NCI-H2227 (cell line): ENCODE data around the gene CBR3.

Experiments used
- DNase-seq: peaks from one replicate; lab custom pipeline; 2025; ENCODE audit not compliant: unreplicated experiment; lab: John Stamatoyannopoulos, UW

CBR3 gene

DNA sequence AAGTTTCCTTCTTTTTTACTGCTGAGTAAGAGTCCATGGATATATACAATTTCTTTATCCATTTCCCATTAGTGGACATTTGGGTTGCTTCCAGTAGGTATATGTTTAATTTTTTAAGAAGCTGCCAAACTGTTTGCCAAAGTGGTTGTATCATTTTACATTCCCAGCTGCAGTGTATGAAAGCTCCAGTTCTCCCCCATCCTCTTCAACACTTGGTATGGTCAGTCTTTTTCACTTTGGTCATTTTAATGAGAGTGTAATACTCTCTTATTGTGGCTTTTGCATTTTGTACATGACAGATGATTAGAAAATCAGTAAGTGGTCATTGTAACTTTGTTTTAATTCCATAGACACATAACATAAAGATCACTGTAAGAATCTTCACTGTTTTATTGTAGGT lies 44.3 kb downstream of the CBR3 start:
- DNase-seq: no peak

GRCh38 chr21:36180963-36181362 lies 46.1 kb downstream of the CBR3 start:
- no peak for DNase-seq

- no peak for DNase-seq
Measured at GRCh38 chr21:36183144-36183795, 48.4 kb downstream of the CBR3 start.

DNA sequence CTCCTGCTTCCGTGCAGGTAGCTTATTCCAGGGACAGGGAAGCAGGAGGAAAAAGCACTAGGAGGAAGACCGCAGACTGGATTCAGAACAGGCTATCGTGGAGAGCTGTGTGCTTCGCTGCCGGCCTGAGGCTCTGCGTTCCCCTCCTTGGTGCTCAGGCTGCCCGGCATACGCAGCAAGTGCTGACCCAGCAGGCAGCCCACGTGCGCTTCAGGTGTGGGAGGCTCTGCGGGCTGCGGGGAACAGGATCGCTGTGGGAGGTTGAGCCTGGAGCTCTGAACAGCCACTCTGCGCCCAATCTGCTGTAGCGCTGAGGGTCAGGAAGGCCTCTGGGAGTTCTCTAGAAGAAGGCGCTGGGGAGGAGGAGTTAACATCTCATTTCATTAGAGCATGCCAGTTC lies 49.7 kb downstream of the CBR3 start:
- no peak for DNase-seq

DNA sequence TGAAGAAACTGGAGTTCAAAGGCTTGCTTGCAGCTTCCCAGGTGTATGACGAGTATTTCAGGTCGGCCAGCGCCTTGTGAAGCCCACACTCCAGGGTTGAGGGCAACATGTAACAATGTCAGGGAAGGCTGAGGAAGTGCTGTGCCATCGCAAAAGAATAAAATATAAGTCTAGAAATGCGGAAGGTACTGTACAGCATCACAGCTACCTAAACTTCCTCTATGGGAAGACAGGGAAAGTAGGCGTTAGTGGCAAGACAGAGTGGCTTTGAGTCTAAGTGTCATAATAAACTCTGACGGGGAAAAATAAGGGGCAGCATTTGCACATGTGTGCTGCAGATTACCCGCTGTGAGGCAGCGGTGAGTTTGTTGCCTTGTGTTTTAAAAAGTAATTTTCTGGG lies 50.6 kb downstream of the CBR3 start:
- no peak for DNase-seq

DNA sequence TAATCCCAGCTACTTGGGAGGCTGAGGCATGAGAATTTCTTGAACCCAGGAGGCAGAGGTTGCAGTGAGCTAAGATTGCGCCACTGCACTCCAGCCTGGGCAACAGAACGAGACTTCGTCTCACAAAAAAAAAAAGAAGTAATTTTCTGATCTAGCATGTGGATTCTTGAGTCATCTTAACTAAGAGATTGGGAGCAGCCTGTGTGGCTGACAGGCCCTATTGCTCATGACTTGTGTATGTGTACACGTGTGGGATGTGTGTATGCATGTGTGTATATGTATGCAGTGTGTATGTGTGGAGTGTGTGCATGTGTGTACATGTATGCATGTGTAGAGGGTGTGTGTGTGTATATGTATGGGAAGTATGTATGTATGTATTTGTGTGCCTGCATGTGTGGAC lies 51.2 kb downstream of the CBR3 start:
- DNase-seq: no peak

DNA sequence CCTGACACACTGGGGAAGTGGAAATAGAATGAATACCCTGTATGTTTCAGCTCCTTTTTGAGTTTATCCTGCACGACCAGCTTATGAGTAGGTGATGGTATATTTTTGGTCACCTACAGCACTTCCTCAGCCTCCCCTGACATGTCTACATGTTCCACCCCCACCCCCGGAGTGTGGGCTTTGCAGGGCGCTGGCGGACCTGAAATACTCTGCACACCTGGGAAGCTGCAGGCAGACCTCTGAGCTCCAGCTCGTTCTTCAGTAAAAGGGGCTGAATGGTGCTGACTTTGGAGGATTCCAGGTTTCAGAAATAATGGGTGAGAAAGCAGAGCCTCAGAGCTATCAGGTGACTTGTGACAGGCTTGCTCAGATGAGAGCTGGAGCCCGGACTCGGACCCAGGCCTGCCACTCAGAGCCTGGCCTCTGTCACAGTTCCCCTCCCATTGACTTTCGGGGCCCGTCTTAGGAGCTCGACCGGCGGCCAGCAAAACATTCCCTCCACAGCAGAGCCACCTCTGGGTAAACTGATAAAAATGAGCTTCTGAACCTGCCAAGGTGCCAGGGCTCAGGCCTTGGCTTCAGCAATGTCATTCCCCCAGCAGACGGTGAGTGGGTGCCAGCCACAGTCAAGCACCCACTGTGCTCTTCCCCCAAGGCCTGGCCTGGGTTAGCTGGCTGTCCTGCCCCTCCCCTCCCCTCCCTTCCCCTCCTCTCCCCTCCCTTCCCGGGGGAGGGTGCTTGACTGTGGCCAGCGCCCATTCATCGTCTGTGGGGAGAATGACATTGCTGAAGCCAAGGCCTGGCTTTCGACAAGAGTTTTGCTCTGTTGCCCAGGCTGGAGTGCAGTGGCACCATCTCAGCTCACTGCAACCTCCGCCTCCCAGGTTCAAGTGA lies 51.9 kb downstream of the CBR3 start:
- DNase-seq: no peak

- no peak for DNase-seq
Measured at GRCh38 chr21:36188081-36188681, 53.3 kb downstream of the CBR3 start.

- no peak for DNase-seq
Measured at GRCh38 chr21:36188937-36189336, 54.1 kb downstream of the CBR3 start.

- DNase-seq: no peak
Measured at GRCh38 chr21:36190736-36191135, 55.9 kb downstream of the CBR3 start.

DNA sequence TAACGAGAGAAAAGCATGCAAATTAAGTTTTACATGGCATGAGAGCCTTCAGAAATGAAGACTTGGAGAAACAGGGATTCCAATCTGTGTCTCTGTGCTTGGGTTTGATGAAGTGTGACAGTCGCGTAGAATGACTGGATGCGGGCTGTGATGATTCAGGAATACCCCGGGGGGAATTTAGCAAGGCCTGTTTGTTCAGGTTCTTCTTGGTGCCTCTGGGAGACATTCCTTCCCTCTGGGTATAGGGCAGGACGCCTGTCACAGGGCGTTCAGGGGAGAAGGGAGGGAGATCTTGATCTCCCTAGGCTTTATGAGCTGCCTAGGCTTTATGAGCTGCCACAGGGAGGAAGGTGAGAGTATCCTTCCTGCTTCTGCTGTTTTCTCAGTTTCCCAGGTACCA lies 58.3 kb downstream of the CBR3 start:
- no peak for DNase-seq

DNA sequence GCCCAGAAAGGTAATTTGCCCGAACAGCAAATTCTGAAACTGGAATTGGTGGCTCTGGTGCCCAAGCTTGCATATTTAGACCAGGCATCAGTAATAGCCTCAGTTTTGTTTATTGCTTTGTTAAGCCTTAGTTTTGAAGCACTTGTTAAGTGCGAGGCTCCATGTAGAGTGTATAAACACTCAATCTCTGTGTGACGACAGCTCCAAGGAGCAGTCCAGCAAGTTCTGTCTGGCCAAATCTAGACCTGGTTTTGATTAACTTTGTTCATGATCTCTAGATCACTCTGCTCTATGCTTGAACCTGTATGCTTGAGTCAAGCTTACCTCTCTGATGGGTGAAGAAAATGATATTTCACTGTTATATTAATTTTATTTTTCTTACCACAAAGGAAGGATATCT lies 59.1 kb downstream of the CBR3 start:
- DNase-seq: no peak

DNA sequence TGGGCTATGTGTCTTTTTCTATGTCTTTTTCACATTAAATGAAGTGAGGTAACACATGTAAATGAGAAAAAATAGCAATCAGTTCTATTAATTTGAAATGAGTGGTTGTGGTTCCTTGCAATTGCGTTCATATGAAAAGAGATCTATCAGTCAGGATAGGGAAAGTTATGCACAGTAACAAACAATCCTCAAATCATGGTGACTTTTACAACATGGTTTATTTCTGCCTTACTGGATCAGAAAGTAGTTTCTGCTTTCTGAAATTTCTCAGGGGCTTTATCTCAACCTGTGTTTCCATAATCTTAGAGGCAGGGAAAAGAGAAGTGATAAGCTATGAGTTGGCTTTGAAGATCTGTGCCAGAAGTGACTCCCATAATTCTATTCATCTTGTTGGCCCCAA lies 60.7 kb downstream of the CBR3 start:
- no peak for DNase-seq
